RPMI7951 (cell line): Measurements from ENCODE around the gene UCP2. TPM values are rescaled to one million over a fixed set of nuclear protein-coding genes. Genes with fewer than 3 reads are reported as not detected.

Source experiments
- DNase-seq: peaks from one replicate; pipeline ENCODE4 v3.0.0-alpha.2; 2012; ENCODE audit warnings: low read depth
- total RNA-seq: library from RNA; depleted of rRNA; stranded (reverse); fragments of >200 nt; shearing (Covaris generic); gene quantifications from 2 replicates; pipeline ENCODE4 v1.2.3, GENCODE V29; 2014

UCP2 gene
- total RNA-seq, 1 experiment from 2014 or later: 16.1 TPM

GRCh38 chr11:73971175-73971719, 11.4 kb downstream of the UCP2 start:
- DNase-seq: no peak

- DNase-seq: no peak
Observed at GRCh38 chr11:73969991-73970800, 12.4 kb downstream of the UCP2 start.

DNA sequence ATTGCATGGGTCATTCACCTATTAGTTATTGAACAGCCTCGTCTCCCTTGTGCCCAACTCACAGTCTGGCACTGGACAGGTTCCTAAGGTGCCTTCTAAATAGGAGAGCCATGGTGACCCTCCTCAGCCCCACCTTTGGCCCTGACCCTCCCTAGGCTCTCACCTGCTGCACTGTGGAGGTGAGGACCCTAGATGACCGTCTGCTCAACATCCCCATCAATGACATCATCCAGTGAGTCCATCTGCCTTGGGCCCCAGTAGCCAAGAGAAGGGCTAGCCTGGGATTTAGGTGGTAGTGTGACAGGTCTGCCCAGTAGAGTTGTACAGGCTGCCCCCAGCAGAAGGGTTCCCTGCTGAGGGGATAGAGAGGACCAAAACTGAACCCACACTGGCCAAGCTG, 13.6 kb downstream of the UCP2 start:
- DNase-seq: no peak

- no peak for DNase-seq
Observed at GRCh38 chr11:73968356-73968966, 14.2 kb downstream of the UCP2 start.

- DNase-seq: peak; percentile 28
Observed at GRCh38 chr11:73965764-73966121, 16.9 kb downstream of the UCP2 start.

- DNase-seq: peak; percentile 64
Observed at GRCh38 chr11:73965076-73965763, 17.4 kb downstream of the UCP2 start.

DNA sequence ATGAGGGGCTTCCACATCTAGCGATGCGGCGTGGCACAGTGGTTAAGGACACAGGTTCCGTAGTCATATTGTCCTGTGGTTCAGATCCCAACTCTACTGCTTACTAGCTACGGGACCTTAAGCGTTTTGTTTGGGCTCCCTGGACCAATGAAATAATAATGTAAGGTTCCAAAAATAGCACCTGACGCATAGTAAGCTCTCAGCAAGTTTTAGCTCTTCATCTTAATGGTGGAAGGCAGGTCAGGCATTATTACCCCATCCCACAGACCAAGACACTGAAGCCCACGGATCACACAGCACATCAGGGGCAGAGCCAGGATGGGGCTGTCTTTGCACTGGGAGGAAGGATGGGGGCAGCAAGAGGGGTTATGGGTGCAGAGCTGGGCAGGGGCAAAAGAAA, 18.8 kb downstream of the UCP2 start:
- DNase-seq: no peak

DNA sequence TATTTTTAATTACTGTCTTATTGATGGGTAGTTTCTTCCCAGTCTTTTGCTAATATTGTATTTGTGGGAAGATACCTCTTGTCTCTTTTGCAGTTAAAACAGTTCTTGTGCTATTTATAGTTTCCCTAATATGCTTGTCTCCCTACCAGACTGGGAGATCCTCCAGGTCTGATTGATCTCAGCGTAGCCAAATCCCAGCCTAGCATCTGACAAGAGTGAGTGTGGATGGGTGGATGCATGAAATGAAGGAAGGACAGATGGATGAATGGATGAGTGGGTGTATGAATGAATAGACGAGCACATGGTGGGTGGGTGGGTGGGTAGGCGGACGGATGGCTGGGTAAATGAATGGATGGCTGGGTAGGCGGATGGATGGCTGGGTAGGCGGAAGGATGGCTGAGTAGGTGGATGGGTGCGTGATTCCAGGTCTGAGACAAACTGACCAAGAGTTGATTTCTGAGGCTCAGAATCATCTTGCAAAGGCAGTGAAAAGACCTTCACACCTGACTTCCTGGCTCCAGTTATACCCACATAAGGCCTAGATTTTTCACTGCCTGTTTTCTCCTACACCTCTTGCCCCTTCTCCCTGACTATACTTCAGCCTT, 20.4 kb downstream of the UCP2 start:
- no peak for DNase-seq

- no peak for DNase-seq
Observed at GRCh38 chr11:73961321-73961720, 21.3 kb downstream of the UCP2 start.

GRCh38 chr11:73958521-73959141, 24.0 kb downstream of the UCP2 start:
- no peak for DNase-seq

DNA sequence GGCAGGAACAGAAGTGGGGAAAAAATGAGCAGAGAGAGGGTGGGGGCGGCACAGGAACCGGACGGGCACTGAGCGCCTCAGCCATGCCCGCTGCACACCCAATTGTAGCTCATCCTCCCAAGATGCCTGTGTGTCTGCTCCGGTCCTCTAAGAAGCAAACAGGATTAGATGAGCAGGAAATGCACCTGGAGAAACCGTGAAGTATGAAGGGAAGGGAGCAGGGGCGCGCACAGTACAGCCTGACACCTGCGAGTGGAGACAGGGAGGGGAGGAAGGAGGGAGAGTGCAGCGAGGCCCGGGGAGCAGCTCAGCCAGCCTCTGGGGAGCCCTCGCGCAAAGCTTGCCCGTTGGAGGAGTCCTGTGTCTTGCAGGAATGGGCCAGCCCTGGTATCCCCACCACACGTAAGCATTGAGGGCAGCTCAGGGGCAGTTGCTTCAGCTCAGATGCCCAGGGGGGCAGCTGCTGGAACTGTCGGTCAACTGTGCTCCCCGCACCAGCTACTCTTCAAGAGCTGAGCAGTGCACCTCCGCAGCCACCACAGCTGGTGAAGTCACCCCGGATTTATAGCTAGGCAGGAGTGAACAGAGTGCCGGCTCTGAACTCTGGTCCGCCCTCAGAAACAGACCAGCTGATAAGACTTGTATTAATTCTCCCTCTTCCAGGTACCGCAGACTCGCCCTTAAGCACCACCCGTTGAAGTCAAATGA, 24.8 kb downstream of the UCP2 start:
- no peak for DNase-seq

GRCh38 chr11:73956876-73957653, 25.6 kb downstream of the UCP2 start:
- no peak for DNase-seq

GRCh38 chr11:73951797-73952196, 30.8 kb downstream of the UCP2 start:
- DNase-seq: no peak

DNA sequence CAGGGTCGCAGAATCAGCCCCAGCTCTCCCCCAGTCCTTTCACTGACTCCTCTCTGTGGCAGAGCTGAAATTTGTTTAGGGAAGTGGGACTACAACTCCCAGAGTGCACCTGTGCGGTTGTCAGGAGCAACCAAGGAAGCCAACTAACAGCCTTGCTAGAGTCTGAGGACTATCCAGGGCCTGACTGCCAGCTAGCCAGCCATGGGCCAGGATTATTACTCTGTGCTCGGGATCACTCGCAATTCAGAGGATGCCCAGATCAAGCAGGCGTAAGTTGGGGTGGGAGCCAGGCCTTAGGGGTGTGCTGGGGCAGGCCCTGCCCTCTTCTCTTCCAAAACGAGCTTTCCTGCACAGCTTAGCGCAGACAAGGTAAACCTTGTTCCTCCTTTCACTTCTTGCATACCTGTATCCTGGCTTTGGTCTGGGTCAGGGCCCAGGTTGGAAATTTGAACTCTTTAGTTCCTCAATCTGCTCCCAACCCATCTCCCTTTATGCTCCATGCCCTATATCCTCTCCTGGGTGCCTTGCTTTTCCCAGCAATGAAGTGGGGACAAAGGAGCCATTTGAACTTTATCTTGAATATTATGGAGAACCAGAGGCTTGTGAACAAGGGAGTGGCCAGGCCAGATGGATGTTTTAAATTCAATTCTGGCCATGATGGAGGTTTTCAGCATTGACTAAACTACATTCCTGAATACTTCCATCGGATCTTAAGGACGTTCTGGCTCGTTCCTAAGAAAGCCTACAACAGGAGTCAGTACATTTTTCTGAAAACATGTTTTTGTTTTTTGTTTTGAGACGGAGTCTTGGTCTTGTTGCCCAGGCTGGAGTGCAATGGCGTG, 31.6 kb downstream of the UCP2 start, which contains the start of gene DNAJB13:
Gene DNAJB13, plus strand, starts transcription at position 158 of the 842 bp plus-strand sequence. Its CDS starts 44 bp downstream, at position 202.
- peak; percentile 44 for DNase-seq

GRCh38 chr11:73949912-73950311, 32.7 kb downstream of the UCP2 start:
- no peak for DNase-seq

DNA sequence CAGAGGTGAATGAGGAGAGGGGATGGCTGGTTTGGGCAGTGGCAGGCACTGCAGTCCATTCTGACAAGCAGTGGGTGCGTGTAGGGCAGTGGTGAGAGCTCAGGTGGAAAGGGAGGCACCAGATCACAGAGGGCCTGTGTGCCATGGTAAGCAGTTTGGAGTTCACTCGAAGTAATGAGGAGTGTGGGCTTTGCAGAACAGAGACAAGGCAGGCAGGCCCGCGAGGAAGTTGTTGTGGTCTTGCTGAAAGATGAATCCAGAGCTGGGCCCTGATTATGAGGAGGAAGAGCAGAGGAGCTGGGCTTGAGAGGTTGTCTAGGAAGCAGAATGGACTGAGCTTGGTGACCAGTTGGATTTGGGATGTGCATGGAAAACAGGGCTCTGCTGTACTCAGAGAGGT, 33.4 kb downstream of the UCP2 start:
- no peak for DNase-seq

GRCh38 chr11:73946798-73947458, 35.7 kb downstream of the UCP2 start:
- no peak for DNase-seq

DNA sequence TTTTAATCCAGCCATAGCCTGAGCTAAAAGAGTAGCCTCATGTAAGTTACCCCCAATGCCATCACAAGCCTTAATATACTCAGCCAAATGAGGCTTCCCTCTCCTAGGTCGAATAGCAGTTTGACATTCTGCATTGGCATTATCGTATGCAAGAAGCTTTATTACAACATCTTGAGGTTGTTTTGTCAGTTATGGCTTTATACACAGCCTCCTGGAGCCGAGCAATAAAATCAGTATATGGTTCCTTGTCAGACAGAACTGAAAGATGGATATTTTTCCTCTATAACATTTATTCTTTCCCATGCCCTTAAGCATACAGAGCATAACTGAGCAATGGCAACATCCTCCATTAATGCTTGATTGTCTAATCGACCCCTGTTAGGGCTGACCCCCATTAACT, 37.2 kb downstream of the UCP2 start:
- no peak for DNase-seq

DNA sequence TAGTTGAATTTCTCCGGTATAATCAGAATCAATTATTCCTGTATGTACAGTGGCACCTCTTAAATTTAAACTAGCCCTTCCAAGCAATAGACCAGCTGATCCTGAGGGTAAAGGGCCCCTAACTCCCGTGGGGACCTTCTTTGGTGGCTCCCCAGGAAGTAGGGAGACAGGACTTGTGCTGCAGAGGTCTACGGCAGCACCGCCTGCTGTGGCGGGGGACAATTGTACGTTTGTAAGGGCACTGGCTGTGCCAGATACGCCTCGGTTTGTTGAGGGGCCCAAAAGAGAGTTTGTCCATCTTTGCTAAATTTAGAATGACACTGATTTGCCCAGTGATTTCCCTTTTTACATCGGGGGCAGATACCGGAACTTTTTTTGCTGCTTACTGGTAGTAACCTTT, 37.7 kb downstream of the UCP2 start:
- no peak for DNase-seq
